Colonic mucosa (tissue), 4 donors: ENCODE results near the gene KRT1. TPM values are rescaled to one million over a fixed set of nuclear protein-coding genes. Genes with fewer than 3 reads are reported as not detected.
A peak's percentile ranks its signal among the peaks of the same experiment; 100 is the strongest.

Experiments used
- DNase-seq: peaks from one replicate; pipeline ENCODE4 v3.0.0-alpha.2; 2020
- H3K27ac ChIP-seq: fragments of 200-600 bp; one replicate; pipeline ENCODE4 v1.8.0; 2021
- H3K27me3 ChIP-seq: fragments of 200-600 bp; one replicate; pipeline ENCODE4 v1.8.0; 2021
- H3K36me3 ChIP-seq: fragments of 200-600 bp; one replicate; pipeline ENCODE4 v1.8.0; 2021
- H3K4me1 ChIP-seq: fragments of 200-600 bp; one replicate; pipeline ENCODE4 v1.8.0; 2021; ENCODE audit warnings: mild to moderate bottlenecking
- H3K4me3 ChIP-seq: fragments of 200-600 bp; one replicate; pipeline ENCODE4 v1.8.0; 2021
- H3K9ac ChIP-seq, 2 donors: one replicate each; pipeline ENCODE4 v1.7.0; 2013; ENCODE audit warnings: control low read depth in 2 of 2, low read depth in 2 of 2, low read length in 2 of 2
- H3K9me3 ChIP-seq: fragments of 200-600 bp; one replicate; pipeline ENCODE4 v1.8.0; 2021
- intact Hi-C: fragments of 100-400 bp; cut with DNase I; formaldehyde crosslinking; loops from one replicate; pipeline ENCODE4 v1.14.1; 2022
- total RNA-seq, 2 donors: library from RNA; stranded (reverse); fragmentation: NEBNext Ultra II Directional in 1 of 2; extraction: Animal tissue kit (Norgen Biotek cat#: 25700) in 1 of 2; gene quantifications; one replicate each; pipeline ENCODE4 v1.2.1, GENCODE V29; 2021
- TF ChIP-seq, protein P1 (sequence below): fragments of 200-600 bp; IDR thresholded peaks from one replicate; pipeline ENCODE4 v1.8.0; 2022; ENCODE audit warnings: antibody characterized with exemption, mild to moderate bottlenecking
- donor health status: healthy.
- donor health status: DM: no; HTN: no; CAD: no.
- donor health status: DM: no; HTN: no; CAD: no.

KRT1 gene
- total RNA-seq, 2 donors from 2014 or later: 1.2 TPM; not detected in 1

- Histone ChIP-seq H3K27me3 (no peaks in the 10 kb centered on the region), H3K36me3 (no peaks in the 10 kb centered on the region), H3K4me1 (no peaks in the 10 kb centered on the region), H3K4me3 (no peak overlapping the region), H3K27ac (no peak overlapping the region), H3K9ac (no peak overlapping the region), H3K9me3 (no peaks in the 10 kb centered on the region)
- DNase-seq: no peak
- intact Hi-C loops: no loop called here
- TF ChIP-seq, protein P1, sequence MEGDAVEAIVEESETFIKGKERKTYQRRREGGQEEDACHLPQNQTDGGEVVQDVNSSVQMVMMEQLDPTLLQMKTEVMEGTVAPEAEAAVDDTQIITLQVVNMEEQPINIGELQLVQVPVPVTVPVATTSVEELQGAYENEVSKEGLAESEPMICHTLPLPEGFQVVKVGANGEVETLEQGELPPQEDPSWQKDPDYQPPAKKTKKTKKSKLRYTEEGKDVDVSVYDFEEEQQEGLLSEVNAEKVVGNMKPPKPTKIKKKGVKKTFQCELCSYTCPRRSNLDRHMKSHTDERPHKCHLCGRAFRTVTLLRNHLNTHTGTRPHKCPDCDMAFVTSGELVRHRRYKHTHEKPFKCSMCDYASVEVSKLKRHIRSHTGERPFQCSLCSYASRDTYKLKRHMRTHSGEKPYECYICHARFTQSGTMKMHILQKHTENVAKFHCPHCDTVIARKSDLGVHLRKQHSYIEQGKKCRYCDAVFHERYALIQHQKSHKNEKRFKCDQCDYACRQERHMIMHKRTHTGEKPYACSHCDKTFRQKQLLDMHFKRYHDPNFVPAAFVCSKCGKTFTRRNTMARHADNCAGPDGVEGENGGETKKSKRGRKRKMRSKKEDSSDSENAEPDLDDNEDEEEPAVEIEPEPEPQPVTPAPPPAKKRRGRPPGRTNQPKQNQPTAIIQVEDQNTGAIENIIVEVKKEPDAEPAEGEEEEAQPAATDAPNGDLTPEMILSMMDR: no peak
These were observed 2.1 kb upstream of the KRT1 start for GRCh38 chr12:52682381-52682660.

- no peaks in the 10 kb centered on the region for H3K36me3 ChIP-seq
- no peak overlapping the region for H3K27ac ChIP-seq
- no peak for DNase-seq
- H3K4me1 ChIP-seq: no peaks in the 10 kb centered on the region
- H3K27me3 ChIP-seq: no peaks in the 10 kb centered on the region
- TF ChIP-seq, protein P1: no peak
- H3K9ac ChIP-seq: no peak overlapping the region
- intact Hi-C loops: no loop called here
- H3K4me3 ChIP-seq: no peak overlapping the region
- no peaks in the 10 kb centered on the region for H3K9me3 ChIP-seq
These were observed 1.5 kb upstream of the KRT1 start for GRCh38 chr12:52681526-52682380.

GRCh38 chr12:52679875-52680274, 332 bp downstream of the KRT1 start:
- H3K9ac ChIP-seq: no peak overlapping the region
- no peaks in the 10 kb centered on the region for H3K4me1 ChIP-seq
- DNase-seq: no peak
- TF ChIP-seq, protein P1: no peak
- intact Hi-C loops: loop anchor here (10.0 kb wide), 1 partner anchor 185 kb away; no protein-coding TSS in a partner anchor
- no peak overlapping the region for H3K27ac ChIP-seq
- no peaks in the 10 kb centered on the region for H3K9me3 ChIP-seq
- H3K36me3 ChIP-seq: no peaks in the 10 kb centered on the region
- H3K4me3 ChIP-seq: no peak overlapping the region
- no peaks in the 10 kb centered on the region for H3K27me3 ChIP-seq

- DNase-seq: no peak
- intact Hi-C loops: loop anchor here (10.0 kb wide), 1 partner anchor 187 kb away; no protein-coding TSS in a partner anchor
- no peak overlapping the region for H3K27ac ChIP-seq
- no peaks in the 10 kb centered on the region for H3K9me3 ChIP-seq
- peak overlapping the region in 1 of 2 donors; percentile 9 for H3K9ac ChIP-seq
- no peaks in the 10 kb centered on the region for H3K27me3 ChIP-seq
- H3K4me3 ChIP-seq: no peak overlapping the region
- no peaks in the 10 kb centered on the region for H3K4me1 ChIP-seq
- H3K36me3 ChIP-seq: no peaks in the 10 kb centered on the region
- TF ChIP-seq, protein P1: no peak
These were observed 2.5 kb downstream of the KRT1 start for GRCh38 chr12:52677671-52678070.

- H3K4me1 ChIP-seq: no peaks in the 10 kb centered on the region
- H3K4me3 ChIP-seq: no peak overlapping the region
- H3K27ac ChIP-seq: no peak overlapping the region
- intact Hi-C loops: loop anchor here (10.0 kb wide), 1 partner anchor 188 kb away; no protein-coding TSS in a partner anchor
- DNase-seq: no peak
- H3K9me3 ChIP-seq: no peaks in the 10 kb centered on the region
- H3K9ac ChIP-seq: no peak overlapping the region
- TF ChIP-seq, protein P1: no peak
- H3K36me3 ChIP-seq: no peaks in the 10 kb centered on the region
- no peaks in the 10 kb centered on the region for H3K27me3 ChIP-seq
These were observed 3.1 kb downstream of the KRT1 start for GRCh38 chr12:52677126-52677525.
